Activated CD8-positive, alpha-beta memory T cell treated with anti-CD3 and anti-CD28 coated beads, Interleukin-2, amount 50 U/mL, for 1 hour (primary cell): ENCODE measurements around the gene HTRA1.

Source experiments
- DNase-seq: peaks from one replicate; pipeline ENCODE4 v3.0.0-alpha.2; 2020; ENCODE audit errors: extremely low read depth

HTRA1 gene

DNA sequence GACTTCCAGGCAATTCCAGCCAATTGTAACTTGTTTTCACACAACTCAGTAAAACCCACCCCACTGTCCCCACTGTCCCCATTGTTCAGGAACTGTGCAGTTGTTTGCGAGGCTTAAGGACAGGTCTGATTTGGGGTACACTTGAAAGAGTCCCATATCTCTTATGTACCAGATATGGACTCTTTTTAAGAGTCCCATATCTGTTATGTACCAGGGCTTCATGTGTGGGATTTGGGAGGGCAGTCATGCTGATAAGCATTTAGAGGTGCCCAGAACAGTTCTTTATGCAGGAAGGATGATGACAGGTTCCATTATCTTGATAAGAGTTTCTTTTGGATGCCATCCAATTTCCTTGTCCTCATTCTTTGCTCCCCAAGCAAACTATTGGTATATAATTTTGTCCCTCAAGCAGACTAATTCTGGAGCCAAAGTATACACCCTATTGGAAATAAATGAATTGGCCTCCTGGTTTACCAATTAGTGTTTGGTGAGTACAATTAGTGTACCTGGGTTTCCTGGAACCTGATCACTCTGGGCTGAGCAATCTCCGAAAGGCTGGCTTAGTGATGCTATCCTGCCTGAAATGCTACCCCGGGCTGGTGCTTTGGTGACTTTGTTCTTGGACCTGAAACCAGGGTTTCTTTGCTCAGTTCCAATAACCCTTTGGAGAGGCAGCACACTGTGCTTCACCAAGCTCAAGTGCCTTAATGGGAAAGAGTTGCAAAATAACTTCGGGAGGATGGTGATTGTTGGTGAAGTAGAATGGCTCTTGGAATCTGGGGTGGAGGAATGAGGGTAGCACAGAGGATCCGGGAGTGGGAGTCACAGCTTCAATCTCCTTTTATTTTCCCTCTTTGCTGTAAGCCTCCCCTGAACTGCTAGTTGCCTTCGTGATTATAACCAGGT lies 93.0 kb downstream of the HTRA1 start:
- no peak for DNase-seq

- no peak for DNase-seq
Measured at GRCh38 chr10:122555442-122555841, 94.1 kb downstream of the HTRA1 start.

DNA sequence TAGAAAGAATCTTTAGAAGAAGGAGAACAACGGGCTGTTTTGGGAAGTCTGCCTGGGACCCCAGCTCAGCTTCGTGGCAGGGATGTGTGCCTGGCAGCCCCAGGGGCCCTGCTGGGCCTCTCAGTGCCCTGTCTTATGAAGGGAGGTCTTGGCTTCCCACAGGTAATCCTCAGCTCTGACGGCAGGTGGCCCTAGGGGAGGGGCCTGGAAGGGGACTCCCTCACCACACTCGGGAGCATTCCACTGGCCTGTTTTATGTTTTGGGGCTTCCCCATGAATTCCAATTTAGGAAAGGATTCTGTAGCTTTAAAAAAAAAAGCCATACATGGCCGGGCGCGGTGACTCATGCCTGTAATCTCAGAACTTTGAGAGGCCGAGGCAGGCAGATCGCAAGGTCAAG lies 96.2 kb downstream of the HTRA1 start:
- DNase-seq = no peak

DNA sequence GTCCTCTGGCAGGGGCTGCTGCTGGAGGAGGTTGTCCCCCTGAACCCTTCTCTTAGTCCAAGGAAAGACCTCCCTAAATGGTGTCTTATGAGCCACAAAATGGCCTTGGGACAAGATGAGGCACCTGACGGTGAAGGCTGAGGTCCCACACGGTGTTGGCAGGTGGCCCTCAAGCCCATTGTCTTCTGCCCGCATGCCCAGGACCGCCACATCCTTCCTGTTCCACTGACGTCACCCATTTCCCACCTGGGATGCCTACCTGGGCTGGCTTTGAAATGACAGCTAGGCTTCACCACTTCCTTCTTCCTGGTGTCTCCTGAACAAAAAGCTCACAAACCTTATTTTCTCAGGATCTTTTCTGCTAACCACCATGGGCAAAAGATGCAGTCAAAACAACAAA lies 97.1 kb downstream of the HTRA1 start:
- no peak for DNase-seq

DNA sequence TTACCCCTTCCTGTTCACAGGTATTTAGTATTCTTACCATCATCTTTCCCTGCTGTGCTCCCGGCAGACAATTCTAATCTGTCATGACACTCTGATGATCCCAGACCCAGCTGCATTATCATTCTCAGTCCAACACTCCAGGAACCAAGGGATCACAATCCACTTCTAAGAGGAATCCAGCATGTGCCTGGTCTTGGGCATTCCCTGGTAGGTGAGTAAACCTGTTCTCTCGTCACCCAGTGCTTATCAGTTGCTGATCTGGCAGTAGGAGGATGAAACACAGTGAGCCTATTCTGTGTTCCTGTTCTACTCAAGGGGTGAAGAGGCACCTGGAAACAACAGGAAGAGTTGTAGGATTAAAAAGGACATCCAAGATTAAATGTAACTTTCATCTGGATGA lies 97.9 kb downstream of the HTRA1 start:
- DNase-seq = no peak

- no peak for DNase-seq
Measured at GRCh38 chr10:122560279-122560804, 99.0 kb downstream of the HTRA1 start, which contains the start of gene DMBT1. TSS of gene DMBT1 (plus strand) at chr10:122560754. CDS start at chr10:122560771, 17 bp downstream.

GRCh38 chr10:122561212-122561611 lies 99.9 kb downstream of the HTRA1 start:
- no peak for DNase-seq

GRCh38 chr10:122561792-122562191 lies 100.4 kb downstream of the HTRA1 start:
- no peak for DNase-seq
